Daoy (cell line): ENCODE data around the gene EPM2A. TPM values are rescaled to one million over a fixed set of nuclear protein-coding genes. Genes with fewer than 3 reads are reported as not detected.

Experiments used
- DNase-seq: peaks from one replicate; pipeline ENCODE4 v3.0.0-alpha.2; 2015; ENCODE audit warnings: low read depth
- total RNA-seq: library from RNA; depleted of rRNA; stranded (reverse); fragments of >200 nt; shearing (Covaris generic); gene quantifications from 2 replicates; pipeline ENCODE4 v1.2.3, GENCODE V29; 2014

The EPM2A gene
- total RNA-seq, 1 experiment from 2014 or later: 10.7 TPM

- no peak for DNase-seq
Observed at GRCh38 chr6:145673504-145673903, 61.8 kb downstream of the EPM2A start.

DNA sequence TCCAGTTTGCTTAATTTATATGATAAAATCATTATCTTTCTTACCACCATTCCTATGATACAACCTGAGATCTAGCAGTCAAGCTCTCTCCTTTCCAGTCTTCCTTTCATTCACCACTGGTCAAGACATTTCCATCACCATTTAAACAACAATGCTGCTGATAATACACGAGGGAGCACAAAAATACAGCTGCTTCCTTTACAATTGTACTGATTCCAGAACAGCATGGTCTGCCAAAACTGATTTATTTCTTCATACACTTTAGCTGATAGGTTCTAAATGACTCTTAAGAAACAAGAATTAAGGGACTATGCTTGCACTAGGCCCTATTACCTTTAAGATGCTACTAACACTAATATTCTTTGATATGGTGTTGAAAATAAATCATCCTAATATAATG, 65.0 kb downstream of the EPM2A start:
- no peak for DNase-seq

- peak; percentile 55 for DNase-seq
Observed at GRCh38 chr6:145669627-145670034, 65.7 kb downstream of the EPM2A start.

- DNase-seq: no peak
Observed at GRCh38 chr6:145668844-145669243, 66.5 kb downstream of the EPM2A start.

DNA sequence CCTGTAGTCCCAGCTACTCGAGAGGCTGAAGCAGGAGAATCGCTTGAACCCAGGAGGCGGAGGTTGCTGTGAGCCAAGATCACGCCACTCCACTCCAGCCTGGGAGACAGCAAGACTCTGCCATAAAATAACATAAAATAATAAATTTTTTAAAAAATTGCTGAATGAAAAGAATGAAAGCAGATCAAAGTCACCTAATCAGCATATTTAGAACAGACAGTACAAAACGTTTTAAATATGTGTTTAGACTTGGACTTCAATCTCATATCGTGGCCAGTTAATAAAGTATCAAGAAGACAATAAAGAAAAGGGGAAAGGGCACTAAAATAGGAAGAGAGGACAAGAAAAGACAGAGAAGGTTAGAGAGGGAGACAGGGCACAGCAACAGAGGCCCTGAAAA, 74.6 kb downstream of the EPM2A start:
- DNase-seq: no peak

- DNase-seq: no peak
Observed at GRCh38 chr6:145656128-145656527, 79.2 kb downstream of the EPM2A start.

DNA sequence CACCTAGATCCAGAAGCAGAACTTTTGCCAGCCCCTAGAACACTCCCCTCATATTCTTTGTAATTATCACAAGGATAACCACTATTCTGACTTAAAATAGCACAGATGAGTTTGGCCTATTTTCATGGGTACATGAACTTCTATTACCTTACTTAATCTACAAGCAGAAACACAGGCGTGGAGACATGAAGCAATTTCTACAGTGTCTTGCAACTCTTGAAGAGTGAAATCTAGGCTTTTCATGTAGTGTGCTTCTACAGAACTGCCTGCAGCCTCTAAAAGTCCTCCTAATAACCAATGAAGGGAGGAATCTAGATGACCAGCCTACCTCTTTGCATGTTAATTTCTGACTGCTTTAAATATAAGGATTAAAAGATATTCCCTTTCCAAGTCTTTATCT, 82.7 kb downstream of the EPM2A start:
- no peak for DNase-seq

DNA sequence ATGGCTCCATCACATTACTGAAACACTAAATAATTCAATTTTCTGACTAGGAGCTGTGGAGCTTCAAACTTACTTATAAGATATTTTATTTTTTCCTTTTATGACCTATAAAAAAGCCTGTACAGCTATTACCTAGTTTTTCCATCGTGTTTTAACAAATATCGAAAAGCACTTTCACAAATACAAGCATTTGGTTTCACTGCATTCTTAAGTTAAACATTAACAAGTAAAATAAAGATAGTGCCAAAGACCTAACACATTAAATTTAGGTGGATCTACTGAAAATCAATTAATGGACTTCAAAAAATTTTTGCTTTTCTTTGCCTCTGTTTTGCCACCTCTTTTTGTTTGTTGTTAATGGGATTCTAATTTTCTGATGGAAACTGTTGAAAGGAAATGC, 83.3 kb downstream of the EPM2A start:
- DNase-seq: no peak

DNA sequence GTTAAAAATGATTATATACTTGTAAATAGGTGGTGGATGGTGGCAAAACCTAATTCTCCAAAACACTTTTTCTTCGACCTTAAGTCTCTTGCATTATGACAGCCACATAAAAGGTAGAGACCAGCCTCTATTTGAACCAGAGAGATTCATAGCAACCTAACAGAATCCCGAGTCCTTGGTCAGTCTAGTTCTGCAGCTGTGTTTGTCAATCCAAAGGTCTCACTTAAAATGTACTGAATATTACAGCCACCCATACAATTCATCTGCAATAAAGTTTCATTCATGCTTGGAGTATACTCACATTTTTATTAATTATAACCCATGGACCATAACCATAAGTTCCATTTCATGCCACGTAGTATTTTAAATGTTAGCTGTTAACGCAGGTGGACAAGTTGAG, 87.2 kb downstream of the EPM2A start:
- DNase-seq: no peak

GRCh38 chr6:145647602-145648001, 87.7 kb downstream of the EPM2A start:
- no peak for DNase-seq

GRCh38 chr6:145643760-145644159, 91.6 kb downstream of the EPM2A start:
- DNase-seq: peak; percentile 25

GRCh38 chr6:145633981-145634627, 101.2 kb downstream of the EPM2A start:
- peak; percentile 81 for DNase-seq

- no peak for DNase-seq
Observed at GRCh38 chr6:145632971-145633370, 102.3 kb downstream of the EPM2A start.

- no peak for DNase-seq
Observed at GRCh38 chr6:145631374-145631773, 103.9 kb downstream of the EPM2A start.

- no peak for DNase-seq
Observed at GRCh38 chr6:145630598-145630997, 104.7 kb downstream of the EPM2A start.

DNA sequence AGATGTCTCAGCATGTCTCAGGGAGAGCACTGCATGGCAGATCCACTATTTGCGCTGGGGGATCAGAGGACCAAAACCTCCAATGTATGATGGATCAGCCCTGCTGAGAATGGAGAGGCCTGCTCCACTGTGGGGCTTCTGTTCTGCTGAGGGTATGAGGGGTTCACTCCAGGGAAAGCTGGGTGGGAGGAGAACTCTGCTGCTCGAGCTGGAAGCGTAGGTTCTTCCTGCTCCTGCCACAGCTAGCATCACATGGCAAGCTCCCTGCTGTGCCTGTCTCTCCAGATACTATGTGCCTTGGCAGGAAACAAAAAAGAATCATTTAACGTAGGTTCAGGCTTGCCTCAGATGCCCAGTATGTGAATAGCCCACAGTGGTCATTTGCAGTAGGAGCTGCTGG, 105.8 kb downstream of the EPM2A start:
- no peak for DNase-seq

GRCh38 chr6:145627451-145627850, 107.9 kb downstream of the EPM2A start:
- no peak for DNase-seq

DNA sequence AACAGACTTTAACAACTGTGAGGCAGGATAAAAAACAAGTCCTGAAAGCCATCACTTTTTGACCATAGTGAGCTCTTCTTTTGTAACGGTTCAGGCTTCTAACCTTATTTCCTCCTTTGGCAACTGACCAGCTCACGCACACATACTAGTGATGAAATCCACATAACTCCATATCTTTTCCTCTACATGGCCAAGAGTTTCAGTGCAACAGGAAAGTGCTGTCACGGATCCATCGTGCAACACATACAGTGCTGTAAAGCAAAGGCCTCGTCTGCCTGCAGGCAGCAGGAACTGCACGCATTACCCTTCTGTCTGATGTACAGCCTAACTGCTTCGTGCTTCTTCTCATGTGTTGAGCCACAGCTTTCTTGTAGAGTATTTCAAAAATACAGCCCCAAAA, 108.5 kb downstream of the EPM2A start:
- DNase-seq: no peak

DNA sequence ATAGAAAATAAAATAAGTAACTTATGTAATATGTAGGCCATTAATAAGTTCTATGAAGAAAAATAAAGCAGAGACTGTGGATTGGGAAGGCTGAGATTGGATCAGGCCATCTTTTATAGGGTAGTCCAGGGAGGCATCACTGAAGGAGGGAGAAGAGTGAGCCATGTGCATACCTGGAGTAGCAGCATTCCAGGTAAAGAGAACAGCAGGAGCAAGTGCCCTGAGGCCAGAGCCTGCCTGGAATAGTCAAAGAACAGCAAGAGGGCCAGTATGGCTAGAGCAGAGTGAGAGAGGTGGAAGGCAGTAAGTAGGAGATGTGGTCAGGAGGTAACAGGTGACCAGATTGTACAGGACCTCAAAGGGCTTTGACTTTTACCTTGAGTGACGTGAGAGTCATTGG, 112.1 kb downstream of the EPM2A start:
- no peak for DNase-seq

GRCh38 chr6:145621776-145622175, 113.5 kb downstream of the EPM2A start:
- no peak for DNase-seq

- no peak for DNase-seq
Observed at GRCh38 chr6:145620088-145620487, 115.2 kb downstream of the EPM2A start.

- DNase-seq: no peak
Observed at GRCh38 chr6:145609521-145609920, 125.8 kb downstream of the EPM2A start.

- DNase-seq: no peak
Observed at GRCh38 chr6:145608850-145609249, 126.5 kb downstream of the EPM2A start.

GRCh38 chr6:145603991-145604390, 131.3 kb downstream of the EPM2A start:
- DNase-seq: no peak
